CD14-positive monocyte (primary cell): ENCODE results near the gene HIF3A. TPM values are rescaled to one million over a fixed set of nuclear protein-coding genes. Genes with fewer than 3 reads are reported as not detected.

ENCODE experiments used
- DNase-seq, 3 donors: peaks; one replicate each; pipeline ENCODE4 v3.0.0-alpha.2; 2011 to 2022
- H2AFZ ChIP-seq: 2 replicates; pipeline ENCODE4 v1.6.0; 2012; ENCODE audit warnings: mild to moderate bottlenecking, low read depth, low read length, inconsistent platforms; ENCODE audit not compliant: insufficient read depth, poor library complexity, severe bottlenecking
- H3K27ac ChIP-seq, 2 donors: 1 replicate in 1 of 2; 2 replicates in 1 of 2; pipeline ENCODE4 v1.5.1; 2012 to 2013; ENCODE audit warnings: low read length in 2 of 2, control low read depth in 1 of 2, inconsistent platforms in 1 of 2, low read depth in 1 of 2, mild to moderate bottlenecking in 1 of 2
- H3K27me3 ChIP-seq, 2 donors: one replicate each; pipeline versions ENCODE4 v1.6.0 to v1.6.1; 2011 to 2013; ENCODE audit warnings: low read length in 2 of 2; ENCODE audit not compliant: control insufficient read depth in 2 of 2, insufficient read depth in 2 of 2
- H3K36me3 ChIP-seq, 2 donors: replicated peaks in 1 of 2; 1 replicate in 1 of 2; 2 replicates in 1 of 2; pipeline versions ENCODE4 v1.5.1 to v1.6.1; 2012 to 2013; ENCODE audit warnings: low read length in 2 of 2, control low read depth in 1 of 2, inconsistent platforms in 1 of 2, mild to moderate bottlenecking in 1 of 2; ENCODE audit not compliant: insufficient read depth in 2 of 2, control insufficient read depth in 1 of 2
- H3K4me1 ChIP-seq, 2 donors: 1 replicate in 1 of 2; 2 replicates in 1 of 2; pipeline versions ENCODE4 v1.5.1 to v1.6.1; 2012 to 2013; ENCODE audit warnings: low read length in 2 of 2, control low read depth in 1 of 2, inconsistent platforms in 1 of 2, mild to moderate bottlenecking in 1 of 2, moderate library complexity in 1 of 2; ENCODE audit not compliant: insufficient read depth in 2 of 2, control insufficient read depth in 1 of 2
- H3K4me2 ChIP-seq: replicated peaks from 2 replicates; pipeline ENCODE3; 2012; ENCODE audit warnings: low read length, moderate library complexity, mild to moderate bottlenecking; ENCODE audit not compliant: poor library complexity, severe bottlenecking; ENCODE audit errors: extremely low read depth
- H3K4me3 ChIP-seq, 3 experiments: fragments of 200-600 bp in 1 of 3; sonication (generic) in 1 of 3; replicated peaks in 1 of 3; 1 replicate in 2 of 3; 2 replicates in 1 of 3; pipeline ENCODE4 v1.5.1; 2011 to 2013; ENCODE audit warnings: low read length in 3 of 3, mild to moderate bottlenecking in 3 of 3, control low read depth in 2 of 3, low read depth in 2 of 3, inconsistent platforms in 1 of 3, moderate library complexity in 1 of 3
- H3K79me2 ChIP-seq: 2 replicates; pipeline ENCODE4 v1.6.0; 2012; ENCODE audit warnings: mild to moderate bottlenecking, control low read depth, inconsistent platforms, low read length, moderate library complexity; ENCODE audit not compliant: insufficient read depth
- H3K9ac ChIP-seq: 2 replicates; pipeline ENCODE4 v1.6.0; 2017; ENCODE audit warnings: low read length, mild to moderate bottlenecking; ENCODE audit not compliant: insufficient read depth, poor library complexity, severe bottlenecking
- H3K9me3 ChIP-seq, 2 donors: replicated peaks in 1 of 2; 1 replicate in 1 of 2; 2 replicates in 1 of 2; pipeline versions ENCODE4 v1.5.1 to v1.6.1; 2012 to 2013; ENCODE audit warnings: low read length in 2 of 2, control low read depth in 1 of 2; ENCODE audit not compliant: control insufficient read depth in 1 of 2, insufficient read depth in 1 of 2
- H4K20me1 ChIP-seq: 2 replicates; pipeline ENCODE4 v1.6.0; 2012; ENCODE audit warnings: mild to moderate bottlenecking, low read length, control low read depth, moderate library complexity; ENCODE audit not compliant: insufficient read depth
- H3K27ac Mint-ChIP-seq, 7 donors: one replicate each; pipeline ENCODE4 v1.8.0; 2020; ENCODE audit warnings: mild to moderate bottlenecking in 7 of 7, mixed read lengths in 7 of 7, moderate library complexity in 6 of 7, inconsistent platforms in 2 of 7
- H3K27me3 Mint-ChIP-seq, 3 donors: one replicate each; pipeline ENCODE4 v1.8.0; 2021 to 2022; ENCODE audit warnings: low read depth in 3 of 3, mild to moderate bottlenecking in 3 of 3, mixed read lengths in 3 of 3, moderate library complexity in 3 of 3, inconsistent platforms in 1 of 3
- H3K36me3 Mint-ChIP-seq, 2 donors: one replicate each; pipeline ENCODE4 v1.8.0; 2020; ENCODE audit warnings: mixed read lengths in 2 of 2, inconsistent platforms in 1 of 2, mild to moderate bottlenecking in 1 of 2
- H3K4me1 Mint-ChIP-seq: one replicate; pipeline ENCODE4 v1.8.0; 2020; ENCODE audit warnings: mild to moderate bottlenecking, mixed read lengths
- H3K4me3 Mint-ChIP-seq, 2 donors: one replicate each; pipeline ENCODE4 v1.8.0; 2020; ENCODE audit warnings: mild to moderate bottlenecking in 2 of 2, mixed read lengths in 2 of 2, moderate library complexity in 1 of 2
- H3K9me3 Mint-ChIP-seq, 7 donors: one replicate each; pipeline ENCODE4 v1.8.0; 2020 to 2022; ENCODE audit warnings: mixed read lengths in 7 of 7, mild to moderate bottlenecking in 6 of 7, moderate library complexity in 6 of 7, inconsistent platforms in 2 of 7
- CTCF ChIP-seq: fragments of 200-600 bp; IDR thresholded peaks from one replicate; pipeline ENCODE4 v1.8.0; 2022; ENCODE audit warnings: antibody characterized with exemption, mild to moderate bottlenecking
- WGBS: methylation state at CpG from one replicate; pipeline ENCODE4 v1.1.5; 2013; ENCODE audit warnings: missing lambda C conversion rate; ENCODE audit not compliant: insufficient coverage; 5-methylcytosine and 5-hydroxymethylcytosine counted together
- intact Hi-C, 2 donors: fragments of 100-400 bp; cut with micrococcal nuclease; formaldehyde crosslinking; loops; one replicate each; pipeline versions ENCODE4 v1.15.0 to v1.15.1; 2023
- polyA plus RNA-seq, 3 donors: library from polyadenylated mRNA; depleted of rRNA in 1 of 3; unstranded in 2 of 3; stranded (reverse) in 1 of 3; fragments of 300-500 nt in 2 of 3; fragments of >200 nt in 1 of 3; fragmentation: Illumina TruSeq in 2 of 3; gene quantifications; 1 replicate in 2 of 3; 2 replicates in 1 of 3; pipeline ENCODE4 v1.2.3, GENCODE V29; 2012 to 2021

Gene HIF3A
- polyA plus RNA-seq, 3 donors, result not detected

DNA sequence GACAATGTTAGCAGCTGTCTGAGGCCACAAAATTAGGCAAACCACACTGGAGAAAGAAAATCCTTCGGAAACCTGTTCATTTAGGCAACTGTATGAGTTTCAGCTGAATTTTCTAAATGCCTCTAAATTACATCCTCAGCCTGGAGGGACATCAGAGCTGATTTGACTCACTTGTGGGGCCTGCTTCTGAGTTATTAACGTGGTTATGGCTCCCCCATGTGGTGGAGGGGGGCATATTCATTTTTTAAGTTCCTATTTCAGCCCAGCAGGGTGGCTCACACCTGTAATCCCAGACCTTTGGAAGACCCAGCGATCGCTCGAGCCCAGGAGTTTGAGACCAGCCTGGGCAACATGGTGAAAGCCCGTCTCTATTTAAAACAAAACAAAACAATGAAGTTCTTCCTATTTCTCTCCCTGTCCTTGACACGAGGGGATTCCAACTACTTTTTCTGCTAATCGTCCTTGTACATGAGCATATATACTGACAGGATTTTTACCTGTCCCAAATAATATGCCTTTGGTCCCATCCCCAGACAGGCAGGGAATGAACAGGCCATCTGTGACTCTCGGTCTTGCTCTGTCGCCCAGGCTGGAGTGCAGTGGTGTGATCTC lies 31.5 kb upstream of the HIF3A start:
- no peak overlapping the region for H3K27ac ChIP-seq
- H3K9me3 ChIP-seq, result no peaks in the 10 kb centered on the region
- peak; percentile 90 for TF ChIP-seq CTCF
- 21% methylated on average over 8 of the region's 10 CpGs for whole genome bisulfite sequencing
- peak; percentile 54 to 75 (median 61) for DNase-seq
- H3K4me3 Mint-ChIP-seq, result no peak overlapping the region
- H3K27me3 Mint-ChIP-seq, result peaks cover 39 to 45% (median 43%) of the 10 kb centered on the region in 3 donors
- no peaks in the 10 kb centered on the region for H3K36me3 ChIP-seq
- H3K27ac Mint-ChIP-seq, result no peak overlapping the region
- peaks cover 8% of the 10 kb centered on the region for H3K4me1 Mint-ChIP-seq
- H3K36me3 Mint-ChIP-seq, result no peaks in the 10 kb centered on the region
- H3K4me3 ChIP-seq, result no peak overlapping the region
- peaks cover under 1 to 10% of the 10 kb centered on the region in 2 donors for H3K27me3 ChIP-seq
- H3K79me2 ChIP-seq, result no peaks in the 10 kb centered on the region
- no peak overlapping the region for H2AFZ ChIP-seq
- H3K4me2 ChIP-seq, result no peak overlapping the region
- peaks cover 0 to 2% (median 0%) of the 10 kb centered on the region in 7 donors for H3K9me3 Mint-ChIP-seq
- H4K20me1 ChIP-seq, result no peaks in the 10 kb centered on the region
- intact Hi-C loops, result loop anchor here (2.0 to 5.0 kb wide), 2 partner anchors 183 to 237 kb away; no protein-coding TSS in a partner anchor
- no peak overlapping the region for H3K9ac ChIP-seq
- H3K4me1 ChIP-seq, result peaks cover 4 to 10% of the 10 kb centered on the region in 2 donors

DNA sequence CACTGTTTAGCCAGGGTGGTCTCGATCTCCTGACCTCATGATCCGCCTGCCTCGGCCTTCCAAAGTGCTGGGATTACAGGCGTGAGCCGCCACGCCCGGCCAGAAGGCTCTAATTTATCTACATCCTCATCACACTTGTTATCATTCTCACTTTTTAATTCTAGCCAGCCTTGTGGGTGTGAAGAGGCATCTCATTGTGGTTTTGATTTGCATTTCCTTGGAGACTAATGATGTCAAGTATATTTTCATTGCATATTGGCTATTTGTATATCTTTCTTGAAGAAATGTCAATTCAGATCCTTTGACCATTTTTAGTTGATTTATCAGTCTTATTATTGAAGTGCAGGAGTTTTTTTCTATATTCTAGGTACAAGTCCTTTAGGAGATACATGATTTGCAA lies 27.7 kb upstream of the HIF3A start:
- Histone ChIP-seq H3K27ac (no peak overlapping the region), H4K20me1 (no peaks in the 10 kb centered on the region), H3K27me3 (peaks cover 15 to 24% of the 10 kb centered on the region in 2 donors), H3K4me3 (no peak overlapping the region), H3K79me2 (no peaks in the 10 kb centered on the region), H3K4me2 (no peak overlapping the region), H3K9me3 (no peaks in the 10 kb centered on the region), H3K36me3 (no peaks in the 10 kb centered on the region), H2AFZ (no peak overlapping the region), H3K4me1 (no peaks in the 10 kb centered on the region), H3K9ac (no peak overlapping the region)
- no peak for TF ChIP-seq CTCF
- H3K36me3 Mint-ChIP-seq, result no peaks in the 10 kb centered on the region
- H3K27ac Mint-ChIP-seq, result no peak overlapping the region
- no CpG with 5 or more reads among the region's 7 CpGs for WGBS
- H3K4me3 Mint-ChIP-seq, result no peak overlapping the region
- no peak for DNase-seq
- H3K4me1 Mint-ChIP-seq, result no peaks in the 10 kb centered on the region
- H3K9me3 Mint-ChIP-seq, result peaks cover 0 to 2% (median 0%) of the 10 kb centered on the region in 7 donors
- intact Hi-C loops, result loop anchor here in 1 of 2 donors (5.0 kb wide), 1 partner anchor 187 kb away; no protein-coding TSS in a partner anchor
- peaks cover 44 to 52% (median 52%) of the 10 kb centered on the region in 3 donors for H3K27me3 Mint-ChIP-seq
